H1 (cell line): Measurements from ENCODE around the gene DEK. TPM values are rescaled to one million over a fixed set of nuclear protein-coding genes. Genes with fewer than 3 reads are reported as not detected.

Experiments
- CHD7 ChIP-seq: fragments of 300-600 bp; sonication (generic); IDR thresholded peaks from 2 replicates; pipeline ENCODE4 v1.7.1; 2012; ENCODE audit warnings: low read length, moderate library complexity, mild to moderate bottlenecking, inconsistent platforms; ENCODE audit not compliant: insufficient replicate concordance
- polyA plus RNA-seq, 7 experiments: library from polyadenylated mRNA; depleted of rRNA in 3 of 7; stranded (reverse) in 5 of 7; unstranded in 2 of 7; fragments of >200 nt in 5 of 7; fragments of 200-250 nt in 2 of 7; gene quantifications; 1 replicate in 5 of 7; 2 replicates in 1 of 7; 4 replicates in 1 of 7; pipeline versions ENCODE4 v1.2.1 to v1.2.3, GENCODE V29; 2011 to 2013; ENCODE audit warnings: missing spikeins in 2 of 7, mixed read lengths in 2 of 7
- total RNA-seq: library from RNA; stranded (reverse); fragmentation: NEBNext Ultra II Directional; extraction: Animal tissue kit (Norgen Biotek cat#: 25700); gene quantifications from 2 replicates; pipeline ENCODE4 v1.2.1, GENCODE V29; 2021

Gene DEK
- total and polyA plus RNA-seq, 2 of the 8 experiments (the other 6 are each of a cell fraction or from before 2014, with no cell fraction given), result 40.0 to 228 TPM

GRCh38 chr6:18248698-18249097 lies 15.6 kb downstream of the DEK start (continued):
- no peak for TF ChIP-seq CHD7
